Measurements from ENCODE around the gene PEAR1.

The PEAR1 gene

GRCh38 chr1:156853761-156854160 is 39.8 kb upstream of the PEAR1 start:
- no peak overlapping the region for H3K4me3 ChIP-seq (ENCODE audit: low read depth, low read length)
- TF ChIP-seq, protein P1, sequence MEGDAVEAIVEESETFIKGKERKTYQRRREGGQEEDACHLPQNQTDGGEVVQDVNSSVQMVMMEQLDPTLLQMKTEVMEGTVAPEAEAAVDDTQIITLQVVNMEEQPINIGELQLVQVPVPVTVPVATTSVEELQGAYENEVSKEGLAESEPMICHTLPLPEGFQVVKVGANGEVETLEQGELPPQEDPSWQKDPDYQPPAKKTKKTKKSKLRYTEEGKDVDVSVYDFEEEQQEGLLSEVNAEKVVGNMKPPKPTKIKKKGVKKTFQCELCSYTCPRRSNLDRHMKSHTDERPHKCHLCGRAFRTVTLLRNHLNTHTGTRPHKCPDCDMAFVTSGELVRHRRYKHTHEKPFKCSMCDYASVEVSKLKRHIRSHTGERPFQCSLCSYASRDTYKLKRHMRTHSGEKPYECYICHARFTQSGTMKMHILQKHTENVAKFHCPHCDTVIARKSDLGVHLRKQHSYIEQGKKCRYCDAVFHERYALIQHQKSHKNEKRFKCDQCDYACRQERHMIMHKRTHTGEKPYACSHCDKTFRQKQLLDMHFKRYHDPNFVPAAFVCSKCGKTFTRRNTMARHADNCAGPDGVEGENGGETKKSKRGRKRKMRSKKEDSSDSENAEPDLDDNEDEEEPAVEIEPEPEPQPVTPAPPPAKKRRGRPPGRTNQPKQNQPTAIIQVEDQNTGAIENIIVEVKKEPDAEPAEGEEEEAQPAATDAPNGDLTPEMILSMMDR (IDR thresholded peaks at IDR 0.05; ENCODE audit: borderline replicate concordance, insufficient read depth, low read depth, low read length), result no peak

GRCh38 chr1:156854634-156855033 is 38.9 kb upstream of the PEAR1 start:
- no peak overlapping the region for H3K4me3 ChIP-seq (ENCODE audit: low read depth, low read length)
- TF ChIP-seq, protein P1 (IDR thresholded peaks at IDR 0.05; ENCODE audit: borderline replicate concordance, insufficient read depth, low read depth, low read length), result no peak

GRCh38 chr1:156856282-156856785 is 37.2 kb upstream of the PEAR1 start:
- H3K4me3 ChIP-seq (ENCODE audit: low read depth, low read length), result no peak overlapping the region
- TF ChIP-seq, protein P1 (IDR thresholded peaks at IDR 0.05; ENCODE audit: borderline replicate concordance, insufficient read depth, low read depth, low read length), result no peak

GRCh38 chr1:156857532-156857931 is 36.0 kb upstream of the PEAR1 start:
- TF ChIP-seq, protein P1 (IDR thresholded peaks at IDR 0.05; ENCODE audit: borderline replicate concordance, insufficient read depth, low read depth, low read length), result no peak
- H3K4me3 ChIP-seq (ENCODE audit: low read depth, low read length), result no peak overlapping the region

DNA sequence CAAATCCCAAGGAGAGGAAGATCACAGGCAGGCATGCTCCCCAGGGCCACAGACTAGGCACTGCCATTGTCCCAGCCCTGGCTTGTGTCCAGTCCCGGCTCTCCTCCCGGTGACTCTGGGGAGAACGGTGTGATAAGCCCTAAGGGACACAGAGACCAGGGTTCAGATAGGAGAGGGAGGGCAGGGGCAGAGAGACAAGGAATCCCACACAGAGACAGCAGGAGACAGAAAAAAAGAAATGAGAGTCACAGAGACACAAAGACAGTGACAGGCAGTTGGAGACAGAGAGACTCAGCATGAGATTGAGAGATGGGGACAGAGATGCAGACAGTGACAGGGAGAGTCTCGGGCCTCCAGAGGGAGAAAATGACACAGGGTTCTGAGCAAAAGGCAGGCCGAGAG is 35.0 kb upstream of the PEAR1 start:
- TF ChIP-seq, protein P1 (IDR thresholded peaks at IDR 0.05; ENCODE audit: borderline replicate concordance, insufficient read depth, low read depth, low read length), result no peak
- H3K4me3 ChIP-seq (ENCODE audit: low read depth, low read length), result no peak overlapping the region

- H3K4me3 ChIP-seq (ENCODE audit: low read depth, low read length), result no peak within 1 kb of the TSS
- TF ChIP-seq, protein P1 (IDR thresholded peaks at IDR 0.05; ENCODE audit: borderline replicate concordance, insufficient read depth, low read depth, low read length), result no peak
These were observed 34.5 kb upstream of the PEAR1 start, which contains the start of gene INSRR for GRCh38 chr1:156858959-156859522. Gene INSRR, minus strand, starts transcription at chr1:156859117. Its CDS starts 496 bp downstream, at chr1:156858621.

GRCh38 chr1:156859523-156860112 is 33.9 kb upstream of the PEAR1 start:
- H3K4me3 ChIP-seq (ENCODE audit: low read depth, low read length), result no peak overlapping the region
- TF ChIP-seq, protein P1 (IDR thresholded peaks at IDR 0.05; ENCODE audit: borderline replicate concordance, insufficient read depth, low read depth, low read length), result no peak

Data from GM12875 (cell line).